ENCODE data around the gene SPATA32. TPM values are rescaled to one million over a fixed set of nuclear protein-coding genes. Genes with fewer than 3 reads are reported as not detected.

Gene SPATA32
- total and polyA plus RNA-seq, 12 donors: 0.13 to 0.16 TPM; not detected in 10

GRCh38 chr17:45264988-45265387 is 3.1 kb upstream of the SPATA32 start:
- Histone ChIP-seq H3K4me3 (no peak overlapping the region), H3K9me3 (no peaks in the 10 kb centered on the region), H3K27me3 (no peaks in the 10 kb centered on the region), H3K27ac (no peak overlapping the region), H3K36me3 (peaks cover 3 to 74% (median 49%) of the 10 kb centered on the region in 9 donors), H3K4me1 (peaks cover 12 to 47% (median 33%) of the 10 kb centered on the region in 9 donors)
- intact Hi-C loops (cut with DNase I): no loop called here
- TF ChIP-seq CTCF (IDR thresholded peaks at IDR 0.05): no peak
- no peak for ATAC-seq
- WGBS, 2 donors: 84 to 86% methylated on average over 8 of the region's 8 CpGs
- no peak for DNase-seq

GRCh38 chr17:45264430-45264829 is 2.5 kb upstream of the SPATA32 start:
- H3K4me3 ChIP-seq: no peak overlapping the region
- no peaks in the 10 kb centered on the region for H3K27me3 ChIP-seq
- ATAC-seq: no peak
- WGBS, 2 donors: 91 to 93% methylated on average over 14 of the region's 14 CpGs
- peaks cover 12 to 50% (median 33%) of the 10 kb centered on the region in 9 donors for H3K4me1 ChIP-seq
- intact Hi-C loops (cut with DNase I): no loop called here
- H3K9me3 ChIP-seq: no peaks in the 10 kb centered on the region
- DNase-seq: no peak
- H3K36me3 ChIP-seq: peaks cover 3 to 68% (median 43%) of the 10 kb centered on the region in 9 donors
- H3K27ac ChIP-seq: peak overlapping the region in 2 of 10 donors; percentile 73 to 74
- TF ChIP-seq CTCF (IDR thresholded peaks at IDR 0.05): no peak

DNA sequence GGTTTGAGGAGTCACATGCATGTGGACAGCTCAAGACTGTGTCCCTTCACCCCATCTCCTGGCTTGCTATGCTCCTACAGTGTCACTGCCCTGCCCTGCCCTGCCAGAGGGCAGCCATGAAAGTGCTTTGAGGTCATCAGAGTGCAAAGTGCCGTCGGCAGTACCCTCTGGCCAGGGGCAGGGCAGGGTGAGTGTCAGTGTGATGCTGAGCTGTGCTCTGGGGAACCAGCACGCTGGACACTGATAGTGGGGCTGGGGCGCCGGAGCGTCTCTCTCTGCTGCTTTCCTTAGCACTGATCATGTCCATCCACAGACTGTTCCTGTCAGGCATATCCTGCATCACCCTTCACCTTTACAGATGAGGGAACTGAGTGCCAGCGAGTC is 1.6 kb upstream of the SPATA32 start:
- intact Hi-C loops (cut with DNase I): no loop called here
- H3K27ac ChIP-seq: peak overlapping the region in 8 of 10 donors; percentile 3 to 74 (median 51)
- DNase-seq: no peak
- H3K9me3 ChIP-seq: no peaks in the 10 kb centered on the region
- H3K36me3 ChIP-seq: peaks cover 1 to 59% (median 34%) of the 10 kb centered on the region in 9 donors
- WGBS, 2 donors: 52 to 59% methylated on average over 7 of the region's 7 CpGs
- no peak overlapping the region for H3K4me3 ChIP-seq
- peak in 5 of 8 donors; percentile 0 to 17 (median 9) for ATAC-seq
- H3K4me1 ChIP-seq: peaks cover 12 to 50% (median 33%) of the 10 kb centered on the region in 9 donors
- no peak for TF ChIP-seq CTCF (IDR thresholded peaks at IDR 0.05)
- H3K27me3 ChIP-seq: no peaks in the 10 kb centered on the region

- Histone ChIP-seq H3K4me3 (peak overlapping the region in 9 of 10 donors; percentile 19 to 93 (median 64)), H3K4me1 (peaks cover 12 to 50% (median 33%) of the 10 kb centered on the region in 9 donors), H3K27ac (peak overlapping the region in 9 of 10 donors; percentile 27 to 74 (median 67)), H3K36me3 (peaks cover 0 to 52% (median 27%) of the 10 kb centered on the region in 9 donors), H3K27me3 (no peaks in the 10 kb centered on the region), H3K9me3 (no peaks in the 10 kb centered on the region)
- 49 to 57% methylated on average over 18 of the region's 18 CpGs for WGBS, 2 donors
- ATAC-seq (peak; percentile 0 to 50 (median 30)), DNase-seq (no peak)
- no peak for TF ChIP-seq CTCF (IDR thresholded peaks at IDR 0.05)
- intact Hi-C loops (cut with DNase I): no loop called here
Observed at GRCh38 chr17:45262516-45263476, 902 bp upstream of the SPATA32 start.

Data from heart right ventricle (tissue), 16 donors.